ENCODE measurements around the gene RALGPS1. TPM values are rescaled to one million over a fixed set of nuclear protein-coding genes. Genes with fewer than 3 reads are reported as not detected.

RALGPS1 gene
- polyA plus RNA-seq, 2 of the 4 experiments (the other 2 are of a cell fraction), result 5.0 to 7.9 TPM

DNA sequence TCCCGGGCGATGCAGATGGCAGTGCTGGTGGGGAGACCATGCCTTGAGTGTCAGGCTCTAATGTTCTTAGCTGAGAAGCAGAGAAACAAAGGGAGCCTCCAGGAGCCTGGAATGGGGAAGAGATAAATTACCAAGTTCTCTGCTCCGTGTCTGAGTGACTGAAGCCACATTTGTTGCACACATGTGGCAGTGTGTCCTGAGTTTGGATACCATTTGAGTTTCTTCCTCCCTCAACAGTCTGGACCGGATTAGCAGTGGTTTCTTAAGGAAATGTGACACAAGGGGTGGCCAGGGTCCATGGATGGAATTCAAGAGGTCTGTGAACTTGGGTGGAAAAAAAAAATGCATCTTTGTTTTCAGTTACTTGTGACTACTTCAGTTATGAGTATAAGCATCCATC, 299.3 kb downstream of the RALGPS1 start:
- 64% methylated on average over 4 of the region's 4 CpGs for WGBS (ENCODE audit: missing lambda C conversion rate)
- DNase-seq (ENCODE audit: low read depth in 1 of 2, low spot score in 1 of 2), result no peak
- ChIA-PET POLR2A (no interaction called here), CTCF (interaction anchor here (0.9 to 9.7 kb wide), 17 partner anchors 14 to 273 kb away, joined by 3 to 119 read pairs (median 5); partner anchors contain the start of gene SLC2A8)
- no peak for FAIRE-seq
- TF ChIP-seq CEBPB (IDR thresholded peaks at IDR 0.05), result no peak
- TF ChIP-seq, protein P1, sequence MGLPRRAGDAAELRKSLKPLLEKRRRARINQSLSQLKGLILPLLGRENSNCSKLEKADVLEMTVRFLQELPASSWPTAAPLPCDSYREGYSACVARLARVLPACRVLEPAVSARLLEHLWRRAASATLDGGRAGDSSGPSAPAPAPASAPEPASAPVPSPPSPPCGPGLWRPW (IDR thresholded peaks at IDR 0.05), result no peak
- H3K4me3 ChIP-seq, result no peak overlapping the region
- no peaks in the 10 kb centered on the region for H3K9me3 ChIP-seq
- no peak overlapping the region for H3K27ac ChIP-seq
- no peaks in the 10 kb centered on the region for H3K4me1 ChIP-seq
- no peak for ATAC-seq
- no peak overlapping the region for H3K4me2 ChIP-seq

DNA sequence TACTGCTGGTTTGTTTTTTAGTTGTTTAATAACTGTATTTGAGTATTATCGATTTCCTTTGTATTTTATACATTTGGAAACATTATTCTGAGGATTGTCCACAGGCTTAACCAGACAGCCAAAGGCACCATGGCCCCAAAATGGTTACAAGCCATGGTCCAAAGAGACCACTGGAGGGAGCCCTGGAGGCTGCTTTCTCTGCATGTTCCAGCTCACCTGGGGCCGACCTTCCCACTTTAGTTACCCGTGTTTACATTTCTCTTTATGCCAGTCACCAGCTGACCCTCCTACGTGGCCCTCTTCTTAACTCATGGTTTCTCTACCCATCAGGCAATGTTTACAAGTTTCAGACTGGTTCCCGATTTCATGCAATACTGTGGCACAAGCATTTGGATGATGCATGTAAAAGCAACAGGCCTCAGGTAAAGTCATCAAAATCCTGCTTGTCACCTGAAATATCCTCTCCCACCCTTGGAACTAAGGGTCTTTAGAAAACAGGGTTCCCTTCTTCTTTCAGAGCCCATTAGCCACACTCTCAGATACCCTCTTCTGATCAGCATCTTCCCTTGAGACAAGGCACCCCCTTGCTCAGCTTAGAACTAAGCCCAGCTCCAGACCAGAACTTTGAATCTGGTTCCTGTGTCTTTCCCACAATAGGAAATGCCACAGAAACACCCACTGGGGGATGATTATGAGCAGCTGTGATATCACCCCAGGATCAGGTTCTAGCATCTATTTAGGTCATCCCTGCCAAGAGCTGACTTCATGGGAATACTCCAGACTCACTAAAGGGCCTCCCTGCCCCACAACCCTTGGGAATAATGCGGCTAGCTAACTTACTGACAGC, 300.1 kb downstream of the RALGPS1 start:
- DNase-seq (ENCODE audit: low read depth in 1 of 2, low spot score in 1 of 2), result peak; percentile 58 to 87
- Histone ChIP-seq H3K27ac (no peak overlapping the region), H3K4me1 (no peaks in the 10 kb centered on the region), H3K4me3 (no peak overlapping the region), H3K4me2 (no peak overlapping the region), H3K9me3 (no peaks in the 10 kb centered on the region)
- peak; percentile 81 to 87 for ATAC-seq
- 26% methylated on average over 6 of the region's 6 CpGs for WGBS (ENCODE audit: missing lambda C conversion rate)
- ChIA-PET CTCF (interaction anchor here (0.5 to 9.7 kb wide), 34 partner anchors 10 to 710 kb away, joined by 3 to 119 read pairs (median 4); partner anchors contain the start of gene SLC2A8), POLR2A (interaction anchor here (0.8 kb wide), 1 partner anchor 10 kb away, joined by 3 read pairs; no protein-coding TSS in a partner anchor)
- FAIRE-seq, result peak; percentile 43
- TF ChIP-seq CBX2 (IDR thresholded peaks at IDR 0.05; ENCODE audit: borderline replicate concordance, low read depth) (no peak), POLR2AphosphoS2 (conservative IDR thresholded peaks at IDR 0.05; ENCODE audit: low read length) (no peak), SMC3 (IDR thresholded peaks at IDR 0.05) (peak; percentile 88), RAD21 (conservative IDR thresholded peaks at IDR 0.05 in 1 of 2, IDR thresholded peaks at IDR 0.05 in 1 of 2) (peak; percentile 77 to 80), RNF2 (IDR thresholded peaks at IDR 0.05; ENCODE audit: borderline replicate concordance, low read depth) (no peak)
- TF ChIP-seq, protein P2, sequence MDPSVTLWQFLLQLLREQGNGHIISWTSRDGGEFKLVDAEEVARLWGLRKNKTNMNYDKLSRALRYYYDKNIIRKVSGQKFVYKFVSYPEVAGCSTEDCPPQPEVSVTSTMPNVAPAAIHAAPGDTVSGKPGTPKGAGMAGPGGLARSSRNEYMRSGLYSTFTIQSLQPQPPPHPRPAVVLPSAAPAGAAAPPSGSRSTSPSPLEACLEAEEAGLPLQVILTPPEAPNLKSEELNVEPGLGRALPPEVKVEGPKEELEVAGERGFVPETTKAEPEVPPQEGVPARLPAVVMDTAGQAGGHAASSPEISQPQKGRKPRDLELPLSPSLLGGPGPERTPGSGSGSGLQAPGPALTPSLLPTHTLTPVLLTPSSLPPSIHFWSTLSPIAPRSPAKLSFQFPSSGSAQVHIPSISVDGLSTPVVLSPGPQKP (IDR thresholded peaks at IDR 0.05; ENCODE audit: low read depth, low read length), result no peak
- TF ChIP-seq, protein P3, sequence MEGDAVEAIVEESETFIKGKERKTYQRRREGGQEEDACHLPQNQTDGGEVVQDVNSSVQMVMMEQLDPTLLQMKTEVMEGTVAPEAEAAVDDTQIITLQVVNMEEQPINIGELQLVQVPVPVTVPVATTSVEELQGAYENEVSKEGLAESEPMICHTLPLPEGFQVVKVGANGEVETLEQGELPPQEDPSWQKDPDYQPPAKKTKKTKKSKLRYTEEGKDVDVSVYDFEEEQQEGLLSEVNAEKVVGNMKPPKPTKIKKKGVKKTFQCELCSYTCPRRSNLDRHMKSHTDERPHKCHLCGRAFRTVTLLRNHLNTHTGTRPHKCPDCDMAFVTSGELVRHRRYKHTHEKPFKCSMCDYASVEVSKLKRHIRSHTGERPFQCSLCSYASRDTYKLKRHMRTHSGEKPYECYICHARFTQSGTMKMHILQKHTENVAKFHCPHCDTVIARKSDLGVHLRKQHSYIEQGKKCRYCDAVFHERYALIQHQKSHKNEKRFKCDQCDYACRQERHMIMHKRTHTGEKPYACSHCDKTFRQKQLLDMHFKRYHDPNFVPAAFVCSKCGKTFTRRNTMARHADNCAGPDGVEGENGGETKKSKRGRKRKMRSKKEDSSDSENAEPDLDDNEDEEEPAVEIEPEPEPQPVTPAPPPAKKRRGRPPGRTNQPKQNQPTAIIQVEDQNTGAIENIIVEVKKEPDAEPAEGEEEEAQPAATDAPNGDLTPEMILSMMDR (IDR thresholded peaks at IDR 0.05), result peak; percentile 79
- TF ChIP-seq, protein P4, sequence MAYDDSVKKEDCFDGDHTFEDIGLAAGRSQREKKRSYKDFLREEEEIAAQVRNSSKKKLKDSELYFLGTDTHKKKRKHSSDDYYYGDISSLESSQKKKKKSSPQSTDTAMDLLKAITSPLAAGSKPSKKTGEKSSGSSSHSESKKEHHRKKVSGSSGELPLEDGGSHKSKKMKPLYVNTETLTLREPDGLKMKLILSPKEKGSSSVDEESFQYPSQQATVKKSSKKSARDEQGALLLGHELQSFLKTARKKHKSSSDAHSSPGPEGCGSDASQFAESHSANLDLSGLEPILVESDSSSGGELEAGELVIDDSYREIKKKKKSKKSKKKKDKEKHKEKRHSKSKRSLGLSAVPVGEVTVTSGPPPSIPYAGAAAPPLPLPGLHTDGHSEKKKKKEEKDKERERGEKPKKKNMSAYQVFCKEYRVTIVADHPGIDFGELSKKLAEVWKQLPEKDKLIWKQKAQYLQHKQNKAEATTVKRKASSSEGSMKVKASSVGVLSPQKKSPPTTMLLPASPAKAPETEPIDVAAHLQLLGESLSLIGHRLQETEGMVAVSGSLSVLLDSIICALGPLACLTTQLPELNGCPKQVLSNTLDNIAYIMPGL (CRISPR knock-in tag; IDR thresholded peaks at IDR 0.05; ENCODE audit: borderline replicate concordance), result no peak

DNA sequence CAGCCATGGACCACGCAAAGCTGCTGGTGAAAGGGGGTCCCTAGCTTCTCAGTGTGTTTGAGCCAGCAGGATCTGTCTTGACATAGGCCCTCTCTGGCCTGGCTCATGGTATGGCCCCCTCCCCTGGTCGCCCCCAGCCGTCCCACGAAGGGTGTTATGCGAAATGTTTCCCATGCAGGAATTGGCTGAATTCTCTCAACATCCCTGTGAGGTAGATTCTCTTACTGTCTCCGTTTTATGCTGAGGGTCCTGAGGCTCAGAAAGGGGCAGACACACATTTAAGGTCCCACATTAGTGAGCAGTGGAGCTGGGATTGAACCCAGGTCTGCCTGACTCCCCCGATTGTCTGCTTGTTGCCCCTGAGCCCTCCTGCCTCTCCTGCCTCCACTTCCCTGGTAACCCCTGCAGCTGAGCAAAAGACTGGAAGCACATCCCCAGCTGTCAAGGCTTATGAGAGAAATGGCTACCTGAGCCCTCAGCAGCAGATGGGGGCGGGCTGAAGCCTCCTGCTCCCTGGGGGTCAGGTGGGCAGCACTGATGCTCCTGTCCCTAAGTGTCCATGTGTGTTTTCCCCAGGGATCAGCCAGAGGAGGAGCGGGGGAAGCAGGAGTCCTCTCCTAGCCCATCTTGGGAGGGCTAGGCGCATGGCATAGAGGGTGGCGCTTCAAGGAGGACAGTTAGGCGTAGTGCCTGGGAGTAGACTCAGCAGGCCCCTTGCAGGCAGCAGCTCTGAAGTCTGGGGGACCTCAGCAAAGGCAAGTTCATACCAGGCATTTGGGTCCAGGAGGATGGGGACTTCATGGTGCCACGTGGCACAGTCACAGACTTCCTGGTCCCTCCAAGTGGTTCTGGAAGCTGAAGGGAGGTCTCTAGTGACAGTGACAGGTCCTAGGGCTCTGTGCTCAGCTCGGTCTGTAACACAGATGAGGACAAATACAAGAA, 301.0 kb downstream of the RALGPS1 start:
- POLR2A ChIA-PET, result interaction anchor here (0.8 kb wide), 1 partner anchor 9 kb away, joined by 3 read pairs; no protein-coding TSS in a partner anchor
- no peaks in the 10 kb centered on the region for H3K4me1 ChIP-seq
- TF ChIP-seq TP53 (CRISPR knock-in tag; IDR thresholded peaks at IDR 0.05) (no peak), EHF (CRISPR knock-in tag; IDR thresholded peaks at IDR 0.05) (no peak)
- TF ChIP-seq, protein P2 (IDR thresholded peaks at IDR 0.05; ENCODE audit: low read depth, low read length), result no peak
- TF ChIP-seq, protein P5, sequence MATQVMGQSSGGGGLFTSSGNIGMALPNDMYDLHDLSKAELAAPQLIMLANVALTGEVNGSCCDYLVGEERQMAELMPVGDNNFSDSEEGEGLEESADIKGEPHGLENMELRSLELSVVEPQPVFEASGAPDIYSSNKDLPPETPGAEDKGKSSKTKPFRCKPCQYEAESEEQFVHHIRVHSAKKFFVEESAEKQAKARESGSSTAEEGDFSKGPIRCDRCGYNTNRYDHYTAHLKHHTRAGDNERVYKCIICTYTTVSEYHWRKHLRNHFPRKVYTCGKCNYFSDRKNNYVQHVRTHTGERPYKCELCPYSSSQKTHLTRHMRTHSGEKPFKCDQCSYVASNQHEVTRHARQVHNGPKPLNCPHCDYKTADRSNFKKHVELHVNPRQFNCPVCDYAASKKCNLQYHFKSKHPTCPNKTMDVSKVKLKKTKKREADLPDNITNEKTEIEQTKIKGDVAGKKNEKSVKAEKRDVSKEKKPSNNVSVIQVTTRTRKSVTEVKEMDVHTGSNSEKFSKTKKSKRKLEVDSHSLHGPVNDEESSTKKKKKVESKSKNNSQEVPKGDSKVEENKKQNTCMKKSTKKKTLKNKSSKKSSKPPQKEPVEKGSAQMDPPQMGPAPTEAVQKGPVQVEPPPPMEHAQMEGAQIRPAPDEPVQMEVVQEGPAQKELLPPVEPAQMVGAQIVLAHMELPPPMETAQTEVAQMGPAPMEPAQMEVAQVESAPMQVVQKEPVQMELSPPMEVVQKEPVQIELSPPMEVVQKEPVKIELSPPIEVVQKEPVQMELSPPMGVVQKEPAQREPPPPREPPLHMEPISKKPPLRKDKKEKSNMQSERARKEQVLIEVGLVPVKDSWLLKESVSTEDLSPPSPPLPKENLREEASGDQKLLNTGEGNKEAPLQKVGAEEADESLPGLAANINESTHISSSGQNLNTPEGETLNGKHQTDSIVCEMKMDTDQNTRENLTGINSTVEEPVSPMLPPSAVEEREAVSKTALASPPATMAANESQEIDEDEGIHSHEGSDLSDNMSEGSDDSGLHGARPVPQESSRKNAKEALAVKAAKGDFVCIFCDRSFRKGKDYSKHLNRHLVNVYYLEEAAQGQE (IDR thresholded peaks at IDR 0.05), result no peak
- no peak for ATAC-seq
- no peak for DNase-seq (ENCODE audit: low read depth in 1 of 2, low spot score in 1 of 2)
- H3K9me3 ChIP-seq, result no peaks in the 10 kb centered on the region
- H3K27ac ChIP-seq, result no peak overlapping the region
- FAIRE-seq, result no peak
- 73% methylated on average over 13 of the region's 14 CpGs for WGBS (ENCODE audit: missing lambda C conversion rate)
- CTCF ChIA-PET, result interaction anchor here (0.8 to 9.7 kb wide), 24 partner anchors 9 to 706 kb away, joined by 3 to 119 read pairs (median 4); partner anchors contain the start of gene SLC2A8
- H3K4me3 ChIP-seq, result no peak overlapping the region
- H3K4me2 ChIP-seq, result no peak overlapping the region

Measured in A549 (cell line).